Psoas muscle (tissue), 8 donors: ENCODE results near the gene WAPL. TPM values are rescaled to one million over a fixed set of nuclear protein-coding genes. Genes with fewer than 3 reads are reported as not detected.

Experiments used
- ATAC-seq, 4 donors: fragments of 200-7000 bp; cut with Tn5 transposase; one replicate each; pipeline ENCODE4 v1.9.1; 2020; ENCODE audit warnings: moderate library complexity in 3 of 4, mild to moderate bottlenecking in 2 of 4
- DNase-seq, 2 donors: peaks; one replicate each; pipeline ENCODE4 v3.0.0-alpha.2; 2020
- H3K27ac ChIP-seq: fragments of 200-600 bp; one replicate; pipeline ENCODE4 v1.8.0; 2022
- H3K27me3 ChIP-seq, 3 donors: fragments of 200-600 bp in 1 of 3; one replicate each; pipeline versions ENCODE4 v1.6.1 to v1.8.0; 2013 to 2022; ENCODE audit warnings: low read length in 2 of 3, mild to moderate bottlenecking in 2 of 3, moderate library complexity in 1 of 3; ENCODE audit not compliant: insufficient read depth in 3 of 3
- H3K36me3 ChIP-seq, 2 donors: fragments of 200-600 bp in 1 of 2; one replicate each; pipeline versions ENCODE4 v1.6.1 to v1.8.0; 2013 to 2022; ENCODE audit warnings: low read depth in 1 of 2, mild to moderate bottlenecking in 1 of 2, moderate library complexity in 1 of 2; ENCODE audit not compliant: insufficient read depth in 1 of 2
- H3K4me1 ChIP-seq: fragments of 200-600 bp; one replicate; pipeline ENCODE4 v1.8.0; 2022
- H3K4me3 ChIP-seq: fragments of 200-600 bp; one replicate; pipeline ENCODE4 v1.8.0; 2022; ENCODE audit warnings: mild to moderate bottlenecking
- H3K9me3 ChIP-seq: fragments of 200-600 bp; one replicate; pipeline ENCODE4 v1.8.0; 2022
- CTCF ChIP-seq: fragments of 200-600 bp; IDR thresholded peaks from one replicate; pipeline ENCODE4 v1.8.0; 2022; ENCODE audit warnings: antibody characterized with exemption
- WGBS, 3 donors: extraction: QIAGEN DNeasy Blood & Tissue Kit; methylation state at CpG; one replicate each; pipeline versions ENCODE4 v1.1.6 to v1.1.7; 2013; 5-methylcytosine and 5-hydroxymethylcytosine counted together
- intact Hi-C, 2 donors: fragments of 100-400 bp; cut with DNase I; formaldehyde crosslinking; loops; one replicate each; pipeline versions ENCODE4 v1.11.0 to v1.14.2; 2022
- polyA plus RNA-seq, 3 donors: library from polyadenylated mRNA; stranded (reverse); fragments of 200-250 nt; gene quantifications; one replicate each; pipeline ENCODE4 v1.2.3, GENCODE V29; 2013
- total RNA-seq, 4 donors: library from RNA; stranded (reverse); fragmentation: NEBNext Ultra II Directional in 2 of 4; extraction: Animal tissue kit (Norgen Biotek cat#: 25700) in 2 of 4; gene quantifications; one replicate each; pipeline versions ENCODE4 v1.2.1 to v1.2.4, GENCODE V29; 2021 to 2023
- donor health status: healthy with polysubstance abuse.
- donor health status: DM: no; HTN: no; CAD: no; lungs with moderate emphysema.
- donor health status: Bipolar disorder and iron deficiency.
- donor health status: healthy.
- donor health status: DM: yes; HTN: yes; CAD: no.
- donor health status: DM: no; HTN: no; CAD: no.
- donor health status: DM: no; HTN: no; CAD: no.
- donor health status: DM: yes; HTN: yes; CAD: no.

WAPL gene
- total and polyA plus RNA-seq, 7 donors = 20.0 to 63.7 (median 38.0) TPM

GRCh38 chr10:86481761-86482160 is 39.8 kb downstream of the WAPL start:
- Histone ChIP-seq H3K27me3 (no peaks in the 10 kb centered on the region), H3K27ac (no peak overlapping the region), H3K9me3 (no peaks in the 10 kb centered on the region), H3K4me1 (peaks cover 17% of the 10 kb centered on the region), H3K4me3 (no peak overlapping the region), H3K36me3 (peaks cover 0 to 31% of the 10 kb centered on the region in 2 donors)
- DNase-seq (no peak), ATAC-seq (no peak)
- TF ChIP-seq CTCF = no peak
- 30 to 56% (median 49%) methylated on average over 1 of the region's 1 CpG for WGBS, 3 donors
- intact Hi-C loops = no loop called here

- ATAC-seq (peak in 2 of 4 donors; percentile 28 to 51), DNase-seq (no peak)
- Histone ChIP-seq H3K27me3 (no peaks in the 10 kb centered on the region), H3K27ac (no peak overlapping the region), H3K36me3 (peaks cover 0 to 35% of the 10 kb centered on the region in 2 donors), H3K9me3 (no peaks in the 10 kb centered on the region), H3K4me3 (no peak overlapping the region), H3K4me1 (peaks cover 5% of the 10 kb centered on the region)
- intact Hi-C loops = no loop called here
- TF ChIP-seq CTCF = no peak
- WGBS, 3 donors = 79 to 96% (median 80%) methylated on average over 1 of the region's 1 CpG
These were observed 41.0 kb downstream of the WAPL start for GRCh38 chr10:86480571-86480970.

- TF ChIP-seq CTCF = no peak
- Histone ChIP-seq H3K27ac (no peak overlapping the region), H3K4me1 (no peaks in the 10 kb centered on the region), H3K27me3 (no peaks in the 10 kb centered on the region), H3K4me3 (no peak overlapping the region), H3K36me3 (peaks cover 5 to 74% of the 10 kb centered on the region in 2 donors), H3K9me3 (no peaks in the 10 kb centered on the region)
- WGBS, 3 donors = 84 to 88% (median 85%) methylated on average over 3 of the region's 3 CpGs
- intact Hi-C loops = no loop called here
- ATAC-seq = no peak
- no peak for DNase-seq
These were observed 49.5 kb downstream of the WAPL start for GRCh38 chr10:86472061-86472460.

GRCh38 chr10:86461963-86462804 is 59.4 kb downstream of the WAPL start:
- WGBS, 3 donors = 94 to 97% (median 95%) methylated on average over 10 of the region's 10 CpGs
- Histone ChIP-seq H3K9me3 (no peaks in the 10 kb centered on the region), H3K4me1 (no peaks in the 10 kb centered on the region), H3K27me3 (no peaks in the 10 kb centered on the region), H3K36me3 (peaks cover 4 to 87% of the 10 kb centered on the region in 2 donors), H3K4me3 (no peak overlapping the region), H3K27ac (no peak overlapping the region)
- intact Hi-C loops = no loop called here
- TF ChIP-seq CTCF = no peak
- no peak for DNase-seq
- no peak for ATAC-seq

GRCh38 chr10:86451604-86451960 is 70.0 kb downstream of the WAPL start:
- 96 to 99% (median 99%) methylated on average over 4 of the region's 4 CpGs for WGBS, 3 donors
- Histone ChIP-seq H3K27me3 (no peaks in the 10 kb centered on the region), H3K9me3 (no peaks in the 10 kb centered on the region), H3K4me3 (no peak overlapping the region), H3K36me3 (peaks cover 7 to 81% of the 10 kb centered on the region in 2 donors), H3K4me1 (no peaks in the 10 kb centered on the region), H3K27ac (no peak overlapping the region)
- ATAC-seq (no peak), DNase-seq (no peak)
- intact Hi-C loops = no loop called here
- no peak for TF ChIP-seq CTCF
